ACC112 (cell line): Measurements from ENCODE around the gene SNX15.

Source experiments
- H2AFZ ChIP-seq: fragments of 200-600 bp; sonication (generic); one replicate; pipeline ENCODE4 v1.6.0; 2017; ENCODE audit warnings: antibody characterized with exemption, low read length; ENCODE audit not compliant: unreplicated experiment
- H3K27ac ChIP-seq: fragments of 200-600 bp; sonication (generic); 2 replicates; pipeline ENCODE4 v1.5.1; 2014; ENCODE audit warnings: low read depth, mild to moderate bottlenecking, antibody characterized with exemption, low read length, moderate library complexity
- H3K27me3 ChIP-seq: fragments of 200-600 bp; sonication (generic); 2 replicates; pipeline ENCODE4 v1.6.1; 2014; ENCODE audit warnings: mild to moderate bottlenecking, antibody characterized with exemption, low read length, moderate library complexity, mixed read lengths; ENCODE audit not compliant: insufficient read depth
- H3K36me3 ChIP-seq: fragments of 200-600 bp; sonication (generic); 2 replicates; pipeline ENCODE4 v1.6.1; 2016; ENCODE audit warnings: mild to moderate bottlenecking, antibody characterized with exemption, low read length, moderate library complexity, mixed read lengths; ENCODE audit not compliant: insufficient read depth
- H3K4me1 ChIP-seq: fragments of 200-600 bp; sonication (generic); one replicate; pipeline ENCODE4 v1.6.1; 2016; ENCODE audit warnings: low read length, mixed read lengths; ENCODE audit not compliant: insufficient read depth, unreplicated experiment, control insufficient read depth
- H3K4me3 ChIP-seq: fragments of 200-600 bp; sonication (generic); 2 replicates; pipeline ENCODE4 v1.5.1; 2014; ENCODE audit warnings: mild to moderate bottlenecking, low read depth, low read length
- H3K79me2 ChIP-seq: fragments of 200-600 bp; sonication (generic); one replicate; pipeline ENCODE4 v1.6.0; 2016; ENCODE audit warnings: low read length; ENCODE audit not compliant: control insufficient read depth, unreplicated experiment, insufficient read depth

The SNX15 gene

GRCh38 chr11:65084598-65085375, 57.5 kb downstream of the SNX15 start:
- Histone ChIP-seq H3K36me3 (peaks cover 8% of the 10 kb centered on the region; the same call in 1 of the 2 replicates), H3K27ac (peak overlapping the region; percentile 87), H3K4me1 (peaks cover 21% of the 10 kb centered on the region), H3K27me3 (no peaks in the 10 kb centered on the region), H3K4me3 (peak overlapping the region; percentile 97), H2AFZ (peak overlapping the region; percentile 60), H3K79me2 (peaks cover 52% of the 10 kb centered on the region)

DNA sequence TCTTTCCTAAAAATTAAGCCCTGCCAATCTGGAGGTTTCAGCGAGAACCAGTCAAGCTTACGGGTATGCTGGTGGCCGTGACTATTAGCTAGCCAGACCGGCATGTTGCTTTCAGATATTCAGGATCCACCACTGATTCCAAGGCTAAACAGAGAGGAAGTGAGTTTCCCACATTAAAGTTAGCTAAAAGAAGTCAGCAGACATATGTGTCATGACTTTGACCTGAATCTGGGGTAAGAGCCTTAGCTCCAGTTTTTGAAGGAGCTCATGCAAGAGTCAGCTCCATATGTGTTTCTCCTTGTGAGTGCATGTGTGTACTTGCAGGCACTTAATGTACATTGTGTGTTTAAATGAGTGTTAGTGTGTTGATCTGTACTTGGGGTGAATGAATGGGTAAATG, 58.2 kb downstream of the SNX15 start:
- Histone ChIP-seq H2AFZ (no peak overlapping the region), H3K36me3 (peaks cover 8% of the 10 kb centered on the region; the same call in 1 of the 2 replicates), H3K27ac (no peak overlapping the region), H3K27me3 (no peaks in the 10 kb centered on the region), H3K4me3 (peak overlapping the region; percentile 97), H3K79me2 (peaks cover 47% of the 10 kb centered on the region), H3K4me1 (peaks cover 21% of the 10 kb centered on the region)

DNA sequence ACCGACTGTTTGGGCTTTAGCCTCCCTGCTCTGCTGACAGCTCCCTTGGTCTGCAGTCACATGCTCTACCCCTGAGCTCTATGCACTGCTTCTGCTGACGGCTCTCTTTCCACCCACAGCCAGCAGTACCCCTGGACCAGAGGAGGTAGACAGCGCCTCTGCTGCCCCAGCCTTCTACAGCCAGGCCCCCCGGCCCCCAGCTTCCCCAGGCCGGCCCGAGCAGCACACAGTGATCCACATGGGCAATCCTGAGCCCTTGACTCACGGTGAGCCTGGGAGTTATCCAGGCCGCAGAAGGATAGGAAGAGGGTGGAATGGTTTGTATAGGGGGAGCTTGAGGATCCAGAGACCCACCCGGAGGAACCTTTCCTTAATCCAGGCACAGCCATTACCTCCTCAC, 59.6 kb downstream of the SNX15 start:
- Histone ChIP-seq H3K4me1 (peaks cover 21% of the 10 kb centered on the region), H3K27me3 (no peaks in the 10 kb centered on the region), H3K36me3 (peaks cover 8% of the 10 kb centered on the region; the same call in 1 of the 2 replicates), H3K4me3 (no peak overlapping the region), H2AFZ (no peak overlapping the region), H3K79me2 (peaks cover 35% of the 10 kb centered on the region), H3K27ac (no peak overlapping the region)

DNA sequence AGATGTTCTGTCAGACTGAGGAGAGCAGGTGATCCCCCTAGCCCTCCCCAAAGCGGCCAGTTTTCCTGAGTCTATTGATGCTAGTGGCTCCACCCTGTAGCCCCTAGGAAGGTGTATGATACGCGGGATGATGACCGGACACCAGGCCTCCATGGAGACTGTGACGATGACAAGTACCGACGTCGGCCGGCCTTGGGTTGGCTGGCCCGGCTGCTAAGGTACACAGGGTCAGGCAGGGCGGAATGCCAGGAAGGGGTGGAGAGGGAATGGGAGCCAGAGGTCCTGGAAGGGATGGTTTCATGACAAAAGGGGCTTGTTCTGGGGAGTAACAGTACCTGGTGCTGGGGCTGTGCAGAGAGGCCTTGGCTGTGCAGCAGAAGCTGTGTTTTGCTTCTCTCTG, 60.0 kb downstream of the SNX15 start:
- no peaks in the 10 kb centered on the region for H3K27me3 ChIP-seq
- H3K79me2 ChIP-seq: peaks cover 31% of the 10 kb centered on the region
- no peak overlapping the region for H3K27ac ChIP-seq
- H3K4me3 ChIP-seq: no peak overlapping the region
- H3K4me1 ChIP-seq: peaks cover 18% of the 10 kb centered on the region
- H2AFZ ChIP-seq: no peak overlapping the region
- H3K36me3 ChIP-seq: 0 out of 2 replicates have a peak, but pooled peaks cover 8% of the 10 kb centered on the region

GRCh38 chr11:65087827-65088226, 60.6 kb downstream of the SNX15 start:
- peaks cover 15% of the 10 kb centered on the region for H3K4me1 ChIP-seq
- H3K27ac ChIP-seq: no peak overlapping the region
- no peaks in the 10 kb centered on the region for H3K27me3 ChIP-seq
- H3K79me2 ChIP-seq: peaks cover 25% of the 10 kb centered on the region
- H3K4me3 ChIP-seq: no peak overlapping the region
- H3K36me3 ChIP-seq: 0 out of 2 replicates have a peak, but pooled peaks cover 5% of the 10 kb centered on the region
- H2AFZ ChIP-seq: no peak overlapping the region

DNA sequence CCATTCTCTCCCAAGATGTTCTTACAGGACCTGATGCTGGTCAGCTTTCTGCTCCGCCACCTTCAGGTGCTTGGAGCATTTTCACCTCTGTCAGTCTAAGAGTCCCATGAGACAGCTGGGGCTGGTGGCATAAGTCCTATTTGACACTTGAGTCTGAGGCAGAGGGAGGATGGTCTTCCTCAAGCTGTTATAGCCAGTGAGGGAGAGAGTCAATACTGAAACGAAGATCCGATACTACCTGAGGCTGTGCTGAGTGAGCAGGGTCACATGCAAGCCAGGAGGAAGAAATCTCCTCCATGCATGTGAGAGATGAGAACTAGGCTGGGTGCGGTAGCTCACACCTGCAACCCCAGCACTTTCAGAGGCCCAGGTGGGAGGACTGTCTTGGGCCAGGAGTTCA, 62.4 kb downstream of the SNX15 start:
- Histone ChIP-seq H3K27me3 (no peaks in the 10 kb centered on the region), H3K27ac (no peak overlapping the region), H3K36me3 (0 out of 2 replicates have a peak, but pooled peaks cover 4% of the 10 kb centered on the region), H2AFZ (no peak overlapping the region), H3K4me1 (peaks cover 12% of the 10 kb centered on the region), H3K79me2 (peaks cover 11% of the 10 kb centered on the region), H3K4me3 (no peak overlapping the region)
